ENCODE results near the gene SLC4A8. TPM values are rescaled to one million over a fixed set of nuclear protein-coding genes. Genes with fewer than 3 reads are reported as not detected.
A peak's percentile ranks its signal among the peaks of the same experiment; 100 is the strongest.

The SLC4A8 gene
- total and polyA plus RNA-seq, 9 of the 15 experiments (the other 6 are each of a cell fraction or from before 2014, with no cell fraction given), result 0.04 to 1.5 (median 0.12) TPM; not detected in 2

- TF ChIP-seq TFE3 (CRISPR knock-in tag; IDR thresholded peaks at IDR 0.05) (no peak), RBM15 (IDR thresholded peaks at IDR 0.05; ENCODE audit: insufficient read depth, low read length) (no peak), KLF10 (CRISPR knock-in tag; IDR thresholded peaks at IDR 0.05) (no peak), MAZ (CRISPR knock-in tag; conservative IDR thresholded peaks at IDR 0.05 in 1 of 2, IDR thresholded peaks at IDR 0.05 in 1 of 2) (peak in 1 of 2 experiments; percentile 57; a peak in 2 of 4 replicates), ZNF277 (CRISPR knock-in tag; IDR thresholded peaks at IDR 0.05; ENCODE audit: borderline replicate concordance) (no peak), ATF3 (IDR thresholded peaks at IDR 0.05) (no peak), ATF3 (CRISPR knock-in tag; conservative IDR thresholded peaks at IDR 0.05) (0 out of 2 replicates have a peak, but pooled peaks have one; percentile 22), ZNF212 (CRISPR knock-in tag; IDR thresholded peaks at IDR 0.05) (no peak), ARID3A (IDR thresholded peaks at IDR 0.05; ENCODE audit: borderline replicate concordance, low read depth, low read length) (peak; percentile 57; the same call in 1 of the 2 replicates), ARID3B (CRISPR knock-in tag; IDR thresholded peaks at IDR 0.05; ENCODE audit: borderline replicate concordance) (no peak), ATF7 (IDR thresholded peaks at IDR 0.05) (peak; percentile 40; the same call in 1 of the 2 replicates), NR2F6 (CRISPR knock-in tag; IDR thresholded peaks at IDR 0.05) (no peak), ETV1 (tag; conservative IDR thresholded peaks at IDR 0.05; ENCODE audit: low read depth) (0 out of 2 replicates have a peak, but pooled peaks have one; percentile 9), CTBP1 (IDR thresholded peaks at IDR 0.05; ENCODE audit: borderline replicate concordance) (peak; percentile 63; the same call in 1 of the 2 replicates), CBFA2T2 (conservative IDR thresholded peaks at IDR 0.05) (peak; percentile 67), CHD2 (IDR thresholded peaks at IDR 0.05; ENCODE audit: low read depth, low read length) (no peak), SOX6 (IDR thresholded peaks at IDR 0.05) (peak; percentile 55; the same call in 1 of the 2 replicates), TBL1XR1 (IDR thresholded peaks at IDR 0.05; ENCODE audit: low read length in 2 of 2) (0 out of 4 replicates have a peak, but pooled peaks of 1 of the 2 experiments have one; percentile 39)
These were observed 36.4 kb upstream of the SLC4A8 start (continued) for GRCh38 chr12:51388069-51388799.

Data from K562 (cell line).